Muscle of arm (tissue), 12 donors: Measurements from ENCODE around the gene SBK2. TPM values are rescaled to one million over a fixed set of nuclear protein-coding genes. Genes with fewer than 3 reads are reported as not detected.
A peak's percentile ranks its signal among the peaks of the same experiment; 100 is the strongest.
"Not testable (repeated sequence)": the region's sequence is repeated elsewhere in the genome, so short reads cannot be mapped to it uniquely, and the experiment has no call there.

Experiments used
- DNase-seq: peaks from one replicate; pipeline ENCODE4 v3.0.0-alpha.2; 2013
- polyA plus RNA-seq, 12 donors: library from polyadenylated mRNA; unstranded; fragments of 120-200 nt; gene quantifications; one replicate each; pipeline ENCODE4 v1.2.1, GENCODE V29; 2013; ENCODE audit not compliant: insufficient read length in 12 of 12

SBK2 gene
- polyA plus RNA-seq, 12 donors: 1.1 to 18.7 (median 3.2) TPM; not detected in 1

GRCh38 chr19:55536366-55536765 is 567 bp downstream of the SBK2 start:
- no peak for DNase-seq

GRCh38 chr19:55535965-55536350 is 975 bp downstream of the SBK2 start:
- DNase-seq: no peak

- no peak for DNase-seq
These were observed 1.6 kb downstream of the SBK2 start for GRCh38 chr19:55535173-55535964.

- DNase-seq: not testable (repeated sequence)
These were observed 2.7 kb downstream of the SBK2 start for GRCh38 chr19:55534280-55534679.

GRCh38 chr19:55530996-55531395 is 5.9 kb downstream of the SBK2 start:
- no peak for DNase-seq

- no peak for DNase-seq
These were observed 7.2 kb downstream of the SBK2 start for GRCh38 chr19:55529636-55530234.

- no peak for DNase-seq
These were observed 8.7 kb downstream of the SBK2 start for GRCh38 chr19:55528030-55528803.

- no peak for DNase-seq
These were observed 9.5 kb downstream of the SBK2 start for GRCh38 chr19:55527197-55528029.

- DNase-seq: peak; percentile 79
These were observed 10.4 kb downstream of the SBK2 start for GRCh38 chr19:55526216-55527196.

- no peak for DNase-seq
These were observed 11.4 kb downstream of the SBK2 start for GRCh38 chr19:55525289-55526101.

- DNase-seq: no peak
These were observed 16.1 kb downstream of the SBK2 start for GRCh38 chr19:55520691-55521292.

- no peak for DNase-seq
These were observed 17.3 kb downstream of the SBK2 start for GRCh38 chr19:55519451-55520311.

- DNase-seq: peak; percentile 93
These were observed 19.9 kb downstream of the SBK2 start for GRCh38 chr19:55516878-55517620.

GRCh38 chr19:55508120-55508519 is 28.8 kb downstream of the SBK2 start:
- no peak for DNase-seq

- DNase-seq: no peak
These were observed 32.0 kb downstream of the SBK2 start for GRCh38 chr19:55504981-55505380.

GRCh38 chr19:55504252-55504603 is 32.7 kb downstream of the SBK2 start:
- DNase-seq: no peak

- DNase-seq: peak; percentile 94
These were observed 33.3 kb downstream of the SBK2 start for GRCh38 chr19:55503502-55504251.
